Keratinocyte (primary cell): ENCODE measurements around the gene ESYT3.

Experiments used
- CTCF ChIP-seq, 3 experiments: IDR thresholded peaks in 1 of 3; conservative IDR thresholded peaks in 1 of 3; optimal IDR thresholded peaks in 1 of 3; 2 replicates in 2 of 3; 3 replicates in 1 of 3; pipeline versions ENCODE3 to v1.5.1; 2011; ENCODE audit warnings: low read length in 3 of 3, mild to moderate bottlenecking in 3 of 3, moderate library complexity in 2 of 3, control low read depth in 1 of 3, inconsistent platforms in 1 of 3; ENCODE audit not compliant: insufficient read depth in 2 of 3; ENCODE audit errors: extremely low read depth in 1 of 3
- EZH2 ChIP-seq: IDR thresholded peaks from one replicate; pipeline ENCODE4 v1.6.1; 2012; ENCODE audit warnings: inconsistent platforms, mild to moderate bottlenecking, low read length, moderate library complexity

DNA sequence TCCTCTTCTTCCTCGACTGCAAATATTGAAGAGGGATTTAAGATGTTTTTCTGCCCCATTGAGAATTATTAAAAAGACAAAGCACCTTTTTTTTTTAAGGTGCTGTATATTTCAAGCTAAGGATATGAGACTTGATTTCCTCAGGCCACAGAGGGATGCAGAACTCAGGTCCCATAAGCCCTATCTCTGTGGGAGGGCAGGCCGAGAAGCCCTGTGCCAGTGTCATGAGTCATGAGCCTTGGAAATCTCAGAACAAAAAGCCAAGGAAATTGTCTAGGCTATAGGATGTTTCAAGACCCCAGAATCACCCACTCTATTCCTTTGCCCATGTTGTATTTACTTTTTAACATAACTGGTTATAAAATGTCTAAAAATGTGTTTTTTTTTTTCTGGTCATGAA lies 7.3 kb downstream of the ESYT3 start:
- no peak for TF ChIP-seq EZH2
- no peak for TF ChIP-seq CTCF (optimal IDR thresholded peaks at IDR 0.05 in 1 of 3, IDR thresholded peaks at IDR 0.05 in 1 of 3, conservative IDR thresholded peaks at IDR 0.05 in 1 of 3; ENCODE audit: extremely low read depth in 1 of 3, insufficient read depth in 2 of 3, low read length in 3 of 3)
